Right ventricle myocardium inferior (tissue), 1 donor: ENCODE measurements around the gene PAWR. TPM values are rescaled to one million over a fixed set of nuclear protein-coding genes. Genes with fewer than 3 reads are reported as not detected.
"Not testable (repeated sequence)": the region's sequence is repeated elsewhere in the genome, so short reads cannot be mapped to it uniquely, and the experiment has no call there.

ENCODE experiments used
- ATAC-seq: fragments of 200-7000 bp; cut with Tn5 transposase; one replicate; pipeline ENCODE4 v1.9.1; 2020; ENCODE audit warnings: mild to moderate bottlenecking, moderate library complexity
- DNase-seq: peaks from one replicate; pipeline ENCODE4 v3.0.0; 2021; ENCODE audit errors: missing footprints
- intact Hi-C: fragments of 100-400 bp; cut with DNase I; formaldehyde crosslinking; loops from one replicate; pipeline ENCODE4 v1.11.0; 2022
- total RNA-seq: library from RNA; stranded (reverse); fragmentation: NEBNext Ultra II Directional; extraction: Animal tissue kit (Norgen Biotek cat#: 25700); gene quantifications from one replicate; pipeline ENCODE4 v1.2.1, GENCODE V29; 2021
- donor health status: DM: no; HTN: yes; CAD: no; lungs with severe emphysema.

The PAWR gene
- total RNA-seq, 1 donor from 2014 or later: 11.8 TPM

DNA sequence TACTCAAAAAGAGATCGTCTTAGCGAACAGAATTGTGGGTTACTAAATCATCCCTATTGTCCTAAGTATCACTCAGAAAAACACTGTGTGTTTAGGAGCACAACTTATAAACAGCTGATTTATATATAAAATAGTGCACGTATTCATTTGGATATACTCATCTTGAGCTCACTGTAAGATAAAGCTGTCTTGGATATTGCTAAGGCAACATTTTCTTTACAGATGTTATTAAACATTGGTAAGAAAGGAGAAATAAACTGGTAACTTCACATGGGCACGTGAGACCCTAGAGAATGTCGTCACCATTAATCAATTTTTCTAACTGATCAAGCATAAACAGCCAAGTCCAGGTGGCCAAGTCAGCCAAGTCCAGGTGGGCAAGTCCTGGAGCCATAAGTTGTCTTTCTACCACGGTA, 1.7 kb downstream of the PAWR start:
- no peak for ATAC-seq
- intact Hi-C loops: no loop called here
- no peak for DNase-seq

DNA sequence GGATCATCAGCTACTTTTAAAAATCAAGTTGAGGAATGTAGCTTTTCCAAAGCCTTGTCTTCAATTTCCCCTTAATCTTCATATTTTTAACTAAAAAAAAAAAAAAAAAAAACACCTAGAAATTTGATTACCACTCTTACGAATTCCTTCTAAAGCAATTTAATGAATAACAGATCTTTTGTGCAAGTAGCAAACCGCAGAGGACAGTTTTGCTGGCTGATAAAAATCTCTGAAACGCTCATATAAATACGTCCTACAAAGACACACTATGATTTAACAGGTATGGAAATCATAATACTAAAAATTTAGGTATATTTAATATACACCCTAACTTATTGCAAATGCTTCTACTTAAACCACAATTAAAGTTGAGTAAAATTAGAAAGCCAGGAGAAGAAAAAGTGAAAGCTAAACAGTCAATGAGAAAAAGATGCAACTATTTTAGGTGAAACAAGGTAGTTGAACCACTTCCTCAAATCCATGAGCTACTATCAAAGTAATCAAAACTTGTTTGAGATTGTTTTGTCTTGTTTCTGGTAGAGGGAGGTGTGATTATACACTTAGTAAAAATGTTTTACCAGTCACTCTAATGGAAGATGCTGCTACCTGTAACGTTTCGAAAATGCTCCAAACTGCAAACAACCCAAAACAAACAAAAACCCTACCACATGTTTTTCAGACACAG, 2.2 kb downstream of the PAWR start:
- intact Hi-C loops: no loop called here

DNA sequence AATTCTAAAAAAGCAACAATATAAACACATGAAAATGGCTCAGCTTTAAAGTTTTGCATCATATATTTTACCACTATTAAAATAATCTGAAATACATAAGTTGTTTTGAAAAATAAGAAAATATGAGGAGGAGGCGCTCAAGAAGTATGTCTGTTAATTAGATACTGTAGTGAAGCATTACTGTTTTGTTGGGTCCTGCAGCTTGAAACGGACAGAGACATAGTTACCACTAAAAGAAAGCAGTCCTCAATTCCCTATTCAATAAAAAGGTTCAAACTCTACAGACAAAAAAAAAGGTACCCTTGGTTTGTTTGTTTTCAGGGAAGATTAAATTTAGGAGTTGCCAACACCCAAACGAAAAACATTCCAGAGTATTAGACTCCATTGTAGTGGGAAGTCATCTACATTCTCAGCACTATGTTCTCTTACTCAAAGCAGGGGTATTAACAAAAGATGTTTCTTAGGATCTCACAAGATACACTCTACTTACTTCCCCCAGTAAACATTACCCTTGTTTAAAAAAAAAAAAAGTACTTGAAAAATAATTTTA, 3.0 kb downstream of the PAWR start:
- ATAC-seq (no peak), DNase-seq (no peak)
- intact Hi-C loops: no loop called here

More for the DNA sequence above, 2.2 kb downstream of the PAWR start:
- DNase-seq: no peak
- no peak for ATAC-seq

- no peak for DNase-seq
- intact Hi-C loops: no loop called here
- no peak for ATAC-seq
Measured at GRCh38 chr12:79686171-79686570, 4.6 kb downstream of the PAWR start.

DNA sequence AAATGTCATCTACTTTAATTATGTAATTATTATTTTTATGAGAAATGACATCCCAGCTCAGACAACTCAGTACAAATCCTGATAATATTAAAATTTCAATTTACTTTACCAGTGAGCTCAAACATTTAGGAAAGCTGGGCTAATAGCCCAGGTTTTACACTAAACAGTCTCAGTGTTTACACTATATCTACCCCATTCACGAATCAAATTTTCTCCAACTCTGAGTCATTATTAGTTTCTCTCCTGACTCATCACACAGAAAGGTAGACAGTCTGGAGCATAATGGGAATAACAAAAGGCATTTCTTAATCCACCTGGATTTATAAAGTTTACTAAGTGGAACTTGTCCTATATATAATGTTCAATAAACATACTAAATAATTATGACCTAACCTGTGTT, 5.7 kb downstream of the PAWR start:
- intact Hi-C loops: no loop called here
- ATAC-seq (no peak), DNase-seq (no peak)

- intact Hi-C loops: not testable (repeated sequence)
Measured at GRCh38 chr12:79684338-79684737, 6.4 kb downstream of the PAWR start.

DNA sequence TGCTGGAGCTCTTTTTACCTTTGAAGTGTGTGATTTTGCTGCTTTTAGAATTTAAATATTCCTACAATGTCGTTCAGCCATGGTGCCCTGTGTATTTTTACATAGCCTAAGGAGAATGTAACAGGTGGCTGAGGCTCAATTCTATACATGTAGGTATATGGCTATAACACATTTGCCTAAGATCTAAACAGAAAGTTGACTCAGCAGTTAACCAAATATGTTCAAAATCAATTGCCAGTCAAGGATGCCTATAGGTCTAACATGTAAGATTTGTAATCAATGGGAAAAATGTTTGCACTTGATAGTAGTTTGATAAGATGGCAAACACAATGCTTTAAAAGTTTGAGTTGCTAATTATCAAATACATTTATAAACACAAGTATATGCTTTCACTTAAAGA, 8.2 kb downstream of the PAWR start:
- ATAC-seq: no peak
- DNase-seq: no peak
- intact Hi-C loops: no loop called here

More at GRCh38 chr12:79684338-79684737, 6.4 kb downstream of the PAWR start:
- not testable (repeated sequence) for DNase-seq, ATAC-seq

- intact Hi-C loops: no loop called here
- no peak for DNase-seq
- ATAC-seq: no peak
Measured at GRCh38 chr12:79681008-79681590, 9.7 kb downstream of the PAWR start.

DNA sequence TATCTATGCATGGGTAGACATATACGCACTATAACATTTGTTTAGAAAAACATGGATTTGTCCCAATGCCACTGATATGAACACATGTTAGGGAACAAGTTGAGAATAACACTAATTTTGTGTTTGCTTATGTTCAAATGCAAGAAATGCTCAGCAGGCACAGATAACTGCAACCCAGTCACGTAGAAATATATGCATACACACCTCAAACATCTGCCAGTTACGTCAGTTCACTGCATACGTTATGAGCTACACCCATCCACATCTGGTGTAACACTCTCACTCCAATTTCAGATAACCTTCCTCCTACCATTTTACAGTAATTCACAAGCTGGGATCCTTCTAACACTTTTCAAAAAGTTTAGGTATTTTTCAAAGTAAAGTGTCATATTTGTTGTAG, 10.7 kb downstream of the PAWR start:
- ATAC-seq (no peak), DNase-seq (no peak)
- intact Hi-C loops: no loop called here

DNA sequence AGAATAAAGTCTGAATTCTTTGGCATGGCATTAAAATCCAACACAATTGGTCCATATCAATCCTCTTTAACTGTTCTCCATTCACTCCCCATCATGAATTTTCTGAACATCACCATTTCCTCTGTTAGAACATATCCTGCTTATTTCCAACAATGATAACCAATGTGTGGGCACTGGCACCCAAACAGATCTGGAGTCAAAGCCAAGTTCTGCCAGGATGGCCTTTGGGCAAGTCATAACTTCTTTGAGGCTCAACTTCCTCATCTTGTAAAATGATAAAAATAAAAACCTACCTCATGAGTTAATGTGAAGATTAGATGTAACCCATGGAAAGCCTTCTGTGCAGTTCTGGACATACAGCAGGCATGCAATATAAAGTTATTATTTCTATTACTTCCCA, 12.5 kb downstream of the PAWR start:
- ATAC-seq (no peak), DNase-seq (no peak)
- intact Hi-C loops: no loop called here

DNA sequence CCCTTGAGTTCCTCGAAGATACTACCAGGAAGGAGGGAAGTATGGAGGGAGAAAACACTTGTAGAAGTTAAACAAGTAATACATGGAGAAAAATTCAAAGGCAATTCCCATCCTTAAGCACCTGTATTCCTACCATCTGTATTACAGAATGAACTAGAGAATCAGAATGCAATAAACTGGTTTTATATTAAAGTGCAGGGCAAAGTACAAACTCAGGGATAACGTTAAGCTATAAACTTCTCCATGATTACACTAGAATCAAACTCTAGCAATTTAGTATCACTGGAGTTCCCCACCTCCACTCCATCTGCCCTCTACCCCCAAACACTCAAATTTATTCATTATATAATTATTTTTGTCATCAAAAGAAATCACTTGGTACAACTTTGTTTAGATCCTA, 13.1 kb downstream of the PAWR start:
- intact Hi-C loops: no loop called here
- DNase-seq: no peak
- ATAC-seq: no peak

- no peak for ATAC-seq
- no peak for DNase-seq
- intact Hi-C loops: no loop called here
Measured at GRCh38 chr12:79676579-79676978, 14.2 kb downstream of the PAWR start.

GRCh38 chr12:79674629-79675028, 16.1 kb downstream of the PAWR start:
- DNase-seq (no peak), ATAC-seq (no peak)
- intact Hi-C loops: no loop called here

GRCh38 chr12:79673354-79673753, 17.4 kb downstream of the PAWR start:
- DNase-seq (no peak), ATAC-seq (no peak)
- intact Hi-C loops: no loop called here

DNA sequence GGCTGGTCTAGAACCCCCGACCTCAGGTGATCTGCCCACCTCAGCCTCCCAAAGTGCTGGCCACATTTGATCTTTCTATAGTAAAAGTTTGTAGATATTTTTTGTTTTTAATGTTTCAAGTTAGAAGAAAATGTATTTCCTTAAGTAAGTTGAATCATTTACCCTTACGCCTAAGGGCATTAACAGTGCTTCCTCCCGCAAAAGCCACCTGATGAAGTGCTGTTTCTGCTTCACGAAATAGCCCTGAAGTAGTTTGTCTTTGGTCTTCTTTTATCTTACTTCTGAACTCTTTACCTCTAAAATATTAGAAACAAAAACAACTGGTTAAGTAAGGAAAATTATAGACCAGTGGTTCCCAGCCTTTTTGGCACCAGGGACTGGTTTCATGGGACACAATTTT, 22.7 kb downstream of the PAWR start:
- intact Hi-C loops: no loop called here
- no peak for DNase-seq
- no peak for ATAC-seq

GRCh38 chr12:79665212-79665887, 25.4 kb downstream of the PAWR start:
- DNase-seq: no peak
- no peak for ATAC-seq
- intact Hi-C loops: no loop called here

GRCh38 chr12:79664518-79664917, 26.2 kb downstream of the PAWR start:
- DNase-seq (no peak), ATAC-seq (no peak)
- intact Hi-C loops: no loop called here

DNA sequence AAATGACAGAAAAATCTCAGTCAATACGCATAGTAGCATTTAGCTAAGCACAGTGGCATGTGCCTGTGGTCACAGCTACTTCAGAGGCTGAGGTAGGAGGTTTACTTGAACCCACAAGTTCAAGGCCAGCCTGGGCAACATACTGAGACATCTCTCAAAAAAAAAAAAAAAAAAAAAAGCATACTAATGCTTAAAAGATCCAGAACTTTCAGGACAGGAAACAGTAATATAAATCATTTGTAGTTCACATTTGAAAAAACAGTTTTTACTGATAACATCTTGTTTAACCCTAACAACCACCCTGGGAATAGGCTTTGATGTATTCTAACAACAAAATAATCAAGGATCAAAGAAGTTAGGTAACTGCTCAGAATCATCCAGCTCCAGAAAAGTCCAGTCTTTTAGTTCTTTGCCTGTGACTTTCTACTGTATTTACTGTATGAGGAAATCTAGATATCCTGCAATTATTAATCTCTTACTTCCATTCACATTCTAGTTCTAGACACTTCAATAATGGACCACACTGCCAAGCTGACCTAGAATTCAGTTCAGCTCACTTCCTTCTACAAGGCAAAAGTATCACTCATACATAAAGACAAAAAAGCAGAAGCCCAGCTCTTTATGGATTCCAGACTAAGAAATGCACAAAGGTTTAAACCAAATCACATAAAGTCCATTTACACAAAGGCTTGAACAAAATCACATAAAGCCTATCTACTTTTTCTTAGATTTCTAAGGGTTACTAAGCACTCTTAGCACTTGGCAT, 28.5 kb downstream of the PAWR start:
- DNase-seq (no peak), ATAC-seq (no peak)
- intact Hi-C loops: no loop called here

- intact Hi-C loops: no loop called here
Measured at GRCh38 chr12:79661629-79662028, 29.1 kb downstream of the PAWR start.

More at GRCh38 chr12:79661629-79662028, 29.1 kb downstream of the PAWR start:
- DNase-seq: no peak
- no peak for ATAC-seq
